ENCODE measurements around the gene GCC2.
"Not testable (repeated sequence)": the region's sequence is repeated elsewhere in the genome, so short reads cannot be mapped to it uniquely, and the experiment has no call there.

GCC2 gene

DNA sequence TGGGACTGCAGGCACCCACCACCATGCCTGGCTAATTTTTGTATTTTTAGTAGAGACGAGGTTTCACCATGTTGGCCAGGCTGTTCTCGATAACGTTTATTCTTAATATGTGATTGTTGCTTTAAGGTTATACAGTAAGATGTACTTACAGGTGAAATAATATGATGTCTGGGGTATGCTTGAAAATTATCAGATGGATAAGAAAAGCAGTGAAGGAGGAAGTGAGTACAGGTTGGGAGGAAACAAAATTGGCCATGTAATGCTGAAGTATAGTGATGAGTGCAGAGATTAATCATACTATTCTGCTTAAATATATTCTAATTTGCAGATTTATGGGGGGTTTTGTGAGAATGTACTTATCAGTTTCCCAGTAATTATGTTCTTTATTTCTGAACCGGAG is 3.0 kb downstream of the GCC2 start:
- TF ChIP-seq, protein P1, sequence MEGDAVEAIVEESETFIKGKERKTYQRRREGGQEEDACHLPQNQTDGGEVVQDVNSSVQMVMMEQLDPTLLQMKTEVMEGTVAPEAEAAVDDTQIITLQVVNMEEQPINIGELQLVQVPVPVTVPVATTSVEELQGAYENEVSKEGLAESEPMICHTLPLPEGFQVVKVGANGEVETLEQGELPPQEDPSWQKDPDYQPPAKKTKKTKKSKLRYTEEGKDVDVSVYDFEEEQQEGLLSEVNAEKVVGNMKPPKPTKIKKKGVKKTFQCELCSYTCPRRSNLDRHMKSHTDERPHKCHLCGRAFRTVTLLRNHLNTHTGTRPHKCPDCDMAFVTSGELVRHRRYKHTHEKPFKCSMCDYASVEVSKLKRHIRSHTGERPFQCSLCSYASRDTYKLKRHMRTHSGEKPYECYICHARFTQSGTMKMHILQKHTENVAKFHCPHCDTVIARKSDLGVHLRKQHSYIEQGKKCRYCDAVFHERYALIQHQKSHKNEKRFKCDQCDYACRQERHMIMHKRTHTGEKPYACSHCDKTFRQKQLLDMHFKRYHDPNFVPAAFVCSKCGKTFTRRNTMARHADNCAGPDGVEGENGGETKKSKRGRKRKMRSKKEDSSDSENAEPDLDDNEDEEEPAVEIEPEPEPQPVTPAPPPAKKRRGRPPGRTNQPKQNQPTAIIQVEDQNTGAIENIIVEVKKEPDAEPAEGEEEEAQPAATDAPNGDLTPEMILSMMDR (IDR thresholded peaks at IDR 0.05; ENCODE audit: control insufficient read depth, insufficient read depth, low read depth, low read length, missing control alignments), result no peak
- DNase-seq (ENCODE audit: low read depth), result no peak
- no peak overlapping the region for H3K4me3 ChIP-seq (ENCODE audit: control insufficient read depth, low read depth, low read length)

DNA sequence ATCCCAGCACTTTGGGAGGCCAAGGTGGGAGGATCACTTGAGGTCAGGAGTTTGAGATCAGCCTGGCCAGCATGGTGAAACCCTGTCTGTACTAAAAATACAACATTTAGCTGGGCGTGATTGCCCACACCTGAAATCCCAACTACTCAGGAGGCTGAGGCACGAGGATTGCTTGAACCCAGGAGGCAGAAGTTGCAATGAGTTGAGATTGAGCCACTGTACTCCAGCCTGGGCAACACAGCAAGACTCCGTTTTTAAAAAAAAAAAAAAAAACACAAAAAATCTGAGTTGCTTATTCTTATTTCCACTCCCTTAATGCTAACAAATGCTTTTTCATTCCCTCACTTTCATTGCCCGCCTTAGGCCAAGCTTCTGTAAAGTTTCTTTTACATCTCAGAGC is 4.5 kb downstream of the GCC2 start:
- DNase-seq (ENCODE audit: low read depth); H3K4me3 ChIP-seq (ENCODE audit: control insufficient read depth, low read depth, low read length): not testable (repeated sequence)

DNA sequence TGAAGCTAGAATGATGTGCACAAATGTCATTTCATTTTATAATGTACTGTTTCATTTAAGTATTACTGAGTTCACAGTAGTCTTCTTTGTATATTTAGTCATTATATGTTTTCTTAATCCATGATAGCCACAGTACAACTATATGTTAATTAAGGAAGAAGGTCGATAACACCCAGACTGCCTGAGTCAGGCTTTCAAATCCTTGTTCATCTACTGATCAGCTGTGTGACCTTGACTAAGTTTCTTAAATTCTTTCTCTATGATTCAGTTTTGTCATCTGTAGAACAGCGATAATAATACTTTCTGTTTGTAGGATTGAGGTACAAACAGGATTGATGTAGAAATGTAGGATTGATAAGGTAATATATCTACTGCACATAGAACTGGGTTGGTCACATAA is 5.4 kb downstream of the GCC2 start:
- TF ChIP-seq, protein P1 (IDR thresholded peaks at IDR 0.05; ENCODE audit: control insufficient read depth, insufficient read depth, low read depth, low read length, missing control alignments), result no peak
- no peak for DNase-seq (ENCODE audit: low read depth)
- H3K4me3 ChIP-seq (ENCODE audit: control insufficient read depth, low read depth, low read length), result no peak overlapping the region

DNA sequence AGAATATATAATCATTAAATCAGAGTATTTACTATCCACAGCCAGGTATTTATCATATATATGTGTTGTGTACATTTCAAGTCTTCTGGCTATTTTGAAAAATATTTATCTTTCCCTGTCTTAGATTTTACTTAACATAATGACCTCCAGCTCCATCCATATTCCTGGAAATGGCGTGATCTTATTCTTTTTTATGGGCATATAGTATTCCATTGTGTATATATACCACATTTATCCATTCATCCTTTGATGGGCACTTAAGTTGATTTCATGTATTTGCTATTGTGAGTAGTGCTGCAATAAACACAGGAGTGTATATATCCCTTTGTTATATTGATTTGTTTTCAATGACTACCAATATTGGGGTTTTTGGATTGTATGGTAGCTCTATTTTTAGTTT is 6.6 kb downstream of the GCC2 start:
- TF ChIP-seq, protein P1 (IDR thresholded peaks at IDR 0.05; ENCODE audit: control insufficient read depth, insufficient read depth, low read depth, low read length, missing control alignments), result no peak
- no peak for DNase-seq (ENCODE audit: low read depth)
- no peak overlapping the region for H3K4me3 ChIP-seq (ENCODE audit: control insufficient read depth, low read depth, low read length)

DNA sequence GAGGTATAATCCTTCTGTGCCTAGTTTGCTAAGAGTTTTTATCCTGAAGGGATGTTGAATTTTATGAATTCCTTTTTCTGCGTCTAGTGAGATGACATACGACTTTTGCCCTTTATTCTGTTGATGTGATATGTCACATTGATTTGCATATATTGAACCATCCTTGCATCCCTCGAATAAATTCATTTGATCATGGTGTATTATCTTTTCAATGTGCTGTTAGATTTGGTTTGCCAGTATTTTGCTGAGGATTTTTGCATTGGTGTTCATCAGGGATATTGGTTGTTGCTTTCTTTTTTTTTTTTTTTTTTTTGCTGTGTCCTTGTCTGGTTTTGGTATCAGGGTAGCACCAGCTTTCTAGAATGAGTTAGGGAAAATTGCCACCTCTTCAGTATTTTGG is 9.1 kb downstream of the GCC2 start:
- TF ChIP-seq, protein P1 (IDR thresholded peaks at IDR 0.05; ENCODE audit: control insufficient read depth, insufficient read depth, low read depth, low read length, missing control alignments), result no peak
- DNase-seq (ENCODE audit: low read depth), result no peak
- H3K4me3 ChIP-seq (ENCODE audit: control insufficient read depth, low read depth, low read length), result no peak overlapping the region

DNA sequence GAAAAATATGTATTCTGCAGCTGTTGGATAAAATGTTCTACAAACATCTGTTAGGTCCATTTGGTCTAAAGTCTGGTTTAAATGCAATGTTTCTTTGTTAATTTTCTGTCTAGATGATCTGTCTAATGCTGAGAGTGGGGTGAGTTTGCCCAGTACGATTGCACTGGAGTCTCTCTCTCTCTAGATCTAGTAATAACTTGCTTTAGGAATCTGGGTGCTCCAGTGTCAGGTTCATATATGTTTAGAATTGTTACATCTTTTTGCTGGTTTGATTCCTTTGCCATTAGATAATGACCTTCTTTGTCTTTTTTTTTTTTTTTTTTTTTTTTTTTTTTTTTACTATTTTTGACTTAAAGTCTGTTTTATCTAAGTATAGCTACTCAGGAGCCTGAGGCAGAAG is 10.4 kb downstream of the GCC2 start:
- no peak for DNase-seq (ENCODE audit: low read depth)
- H3K4me3 ChIP-seq (ENCODE audit: control insufficient read depth, low read depth, low read length), result no peak overlapping the region
- TF ChIP-seq, protein P1 (IDR thresholded peaks at IDR 0.05; ENCODE audit: control insufficient read depth, insufficient read depth, low read depth, low read length, missing control alignments), result no peak

DNA sequence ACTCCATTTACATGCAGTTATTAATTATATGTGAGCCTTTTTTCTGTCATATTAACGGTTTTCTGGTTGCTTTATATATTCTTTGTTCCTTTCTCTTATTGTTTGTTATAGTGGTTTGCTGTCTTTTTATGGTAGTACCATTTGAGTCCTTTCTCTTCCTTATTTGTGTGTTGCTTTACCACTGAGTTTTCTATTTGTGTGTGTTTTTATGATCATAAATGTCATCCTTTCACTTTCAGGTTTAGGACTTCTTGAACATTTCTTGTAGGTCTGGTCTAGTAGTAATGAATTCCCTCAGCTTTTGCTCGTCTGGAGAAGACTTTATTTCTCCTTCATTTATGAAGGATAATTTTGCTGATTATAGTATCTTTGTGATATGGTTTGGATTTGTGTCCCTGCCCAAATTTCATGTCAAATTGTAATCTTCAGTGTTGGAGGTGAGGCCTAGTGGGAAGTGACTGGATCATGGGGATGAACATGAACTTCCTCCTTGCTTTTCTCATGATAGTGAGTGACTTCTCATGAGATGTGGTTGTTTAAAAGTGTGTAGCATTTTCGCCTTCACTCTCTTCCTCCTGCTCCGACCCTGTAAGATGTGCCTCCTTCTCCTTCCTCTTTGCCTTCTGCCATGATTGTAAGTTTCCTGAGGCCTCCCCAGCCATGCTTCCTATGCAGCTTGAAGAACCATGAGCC is 11.5 kb downstream of the GCC2 start:
- DNase-seq (ENCODE audit: low read depth), result no peak
- TF ChIP-seq, protein P1 (IDR thresholded peaks at IDR 0.05; ENCODE audit: control insufficient read depth, insufficient read depth, low read depth, low read length, missing control alignments), result no peak
- H3K4me3 ChIP-seq (ENCODE audit: control insufficient read depth, low read depth, low read length), result no peak overlapping the region

All from AG09309 (cell line).